HepG2 (cell line): ENCODE measurements around the gene LDAF1.

Source experiments
- AGO1 ChIP-seq: fragments of 200-400 bp; formaldehyde crosslinking; IDR thresholded peaks from 2 replicates; pipeline ENCODE4 v1.6.1; 2017; ENCODE audit warnings: mild to moderate bottlenecking, low read depth, low read length, moderate library complexity; ENCODE audit not compliant: poor library complexity, severe bottlenecking
- FOXK1 ChIP-seq: sonication (generic); formaldehyde crosslinking; IDR thresholded peaks from 2 replicates; pipeline ENCODE4 v1.4.0; 2020; ENCODE audit warnings: low read depth, missing genetic modification reagents, borderline replicate concordance
- HNF1A ChIP-seq, 2 experiments: sonication (generic) in 1 of 2; formaldehyde crosslinking in 1 of 2; IDR thresholded peaks; 2 replicates each; pipeline versions ENCODE4 v1.4.0 to v1.6.1; 2016 to 2020; ENCODE audit warnings: borderline replicate concordance in 1 of 2, low read depth in 1 of 2, mild to moderate bottlenecking in 1 of 2, missing genetic modification reagents in 1 of 2
- MAFK ChIP-seq, 2 experiments: IDR thresholded peaks in 1 of 2; conservative IDR thresholded peaks in 1 of 2; 2 replicates each; pipeline ENCODE4 v1.6.1; 2011; ENCODE audit warnings: improper control_type of control experiment in 2 of 2, low read length in 2 of 2
- PAWR ChIP-seq: sonication (generic); formaldehyde crosslinking; IDR thresholded peaks from 2 replicates; pipeline ENCODE4 v1.4.0; 2020; ENCODE audit warnings: missing genetic modification reagents, mild to moderate bottlenecking, borderline replicate concordance
- PHF21A ChIP-seq: sonication (generic); formaldehyde crosslinking; IDR thresholded peaks from 2 replicates; pipeline ENCODE4 v1.5.0; 2020; ENCODE audit warnings: mild to moderate bottlenecking, missing genetic modification reagents
- TCF7 ChIP-seq: sonication (generic); IDR thresholded peaks from 2 replicates; pipeline ENCODE4 v1.6.1; 2016; ENCODE audit warnings: antibody characterized with exemption, low read depth
- TSC22D2 ChIP-seq: sonication (generic); formaldehyde crosslinking; IDR thresholded peaks from 2 replicates; pipeline ENCODE4 v1.5.1; 2020; ENCODE audit warnings: missing genetic modification reagents, mild to moderate bottlenecking, borderline replicate concordance
- ZFX ChIP-seq: sonication (generic); formaldehyde crosslinking; IDR thresholded peaks from 2 replicates; pipeline ENCODE4 v1.4.0; 2020; ENCODE audit warnings: mild to moderate bottlenecking, low read depth, missing genetic modification reagents, moderate library complexity
- ZFYVE20 ChIP-seq: sonication (generic); formaldehyde crosslinking; IDR thresholded peaks from 2 replicates; pipeline ENCODE4 v1.8.0; 2023; ENCODE audit warnings: low read depth, mild to moderate bottlenecking, moderate library complexity, missing genetic modification reagents, borderline replicate concordance
- ZNF687 ChIP-seq: sonication (generic); formaldehyde crosslinking; IDR thresholded peaks from 2 replicates; pipeline ENCODE4 v1.5.1; 2020; ENCODE audit warnings: mild to moderate bottlenecking, missing genetic modification reagents, moderate library complexity
- ZNF740 ChIP-seq: sonication (generic); formaldehyde crosslinking; IDR thresholded peaks from 2 replicates; pipeline ENCODE4 v1.4.0; 2020; ENCODE audit warnings: missing genetic modification reagents

GRCh38 chr16:21126518-21126917, 32.0 kb upstream of the LDAF1 start:
- TF ChIP-seq ZFYVE20 (CRISPR knock-in tag) (no peak), ZNF687 (CRISPR knock-in tag) (no peak), PAWR (CRISPR knock-in tag) (no peak), ZNF740 (CRISPR knock-in tag) (no peak), AGO1 (no peak), MAFK (conservative IDR thresholded peaks at IDR 0.05 in 1 of 2, IDR thresholded peaks at IDR 0.05 in 1 of 2; ENCODE audit: low read length in 2 of 2) (no peak), TCF7 (no peak), TSC22D2 (CRISPR knock-in tag) (no peak), FOXK1 (CRISPR knock-in tag) (no peak), ZFX (CRISPR knock-in tag) (no peak), HNF1A (IDR thresholded peaks at IDR 0.05; ENCODE audit: low read depth) (no peak), HNF1A (CRISPR knock-in tag; IDR thresholded peaks at IDR 0.05; ENCODE audit: borderline replicate concordance) (no peak), PHF21A (CRISPR knock-in tag) (no peak)
